Measurements from ENCODE around the gene NAGA.

DNA sequence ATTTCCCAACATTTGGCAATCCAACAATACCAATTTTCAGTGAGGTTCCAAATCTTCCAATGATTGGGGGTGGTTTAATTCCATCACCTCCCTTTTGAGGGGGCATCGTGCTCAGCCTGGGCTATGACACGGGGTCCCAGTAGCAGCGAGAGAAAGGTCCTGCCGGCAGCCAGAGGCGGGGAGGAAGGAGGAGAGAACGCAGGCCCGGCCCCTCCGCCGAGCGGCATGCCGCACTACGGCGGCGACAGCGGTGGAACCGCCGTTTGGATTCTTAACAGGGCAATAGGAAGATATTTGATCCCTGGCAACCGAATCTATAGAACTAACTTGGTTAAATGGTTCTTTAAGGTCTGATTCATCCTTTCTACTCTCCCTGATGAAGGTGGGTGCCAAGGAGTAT lies 38.2 kb upstream of the NAGA start:
- TF ChIP-seq, protein P1, sequence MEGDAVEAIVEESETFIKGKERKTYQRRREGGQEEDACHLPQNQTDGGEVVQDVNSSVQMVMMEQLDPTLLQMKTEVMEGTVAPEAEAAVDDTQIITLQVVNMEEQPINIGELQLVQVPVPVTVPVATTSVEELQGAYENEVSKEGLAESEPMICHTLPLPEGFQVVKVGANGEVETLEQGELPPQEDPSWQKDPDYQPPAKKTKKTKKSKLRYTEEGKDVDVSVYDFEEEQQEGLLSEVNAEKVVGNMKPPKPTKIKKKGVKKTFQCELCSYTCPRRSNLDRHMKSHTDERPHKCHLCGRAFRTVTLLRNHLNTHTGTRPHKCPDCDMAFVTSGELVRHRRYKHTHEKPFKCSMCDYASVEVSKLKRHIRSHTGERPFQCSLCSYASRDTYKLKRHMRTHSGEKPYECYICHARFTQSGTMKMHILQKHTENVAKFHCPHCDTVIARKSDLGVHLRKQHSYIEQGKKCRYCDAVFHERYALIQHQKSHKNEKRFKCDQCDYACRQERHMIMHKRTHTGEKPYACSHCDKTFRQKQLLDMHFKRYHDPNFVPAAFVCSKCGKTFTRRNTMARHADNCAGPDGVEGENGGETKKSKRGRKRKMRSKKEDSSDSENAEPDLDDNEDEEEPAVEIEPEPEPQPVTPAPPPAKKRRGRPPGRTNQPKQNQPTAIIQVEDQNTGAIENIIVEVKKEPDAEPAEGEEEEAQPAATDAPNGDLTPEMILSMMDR (conservative IDR thresholded peaks at IDR 0.05; ENCODE audit: low read length), result no peak
- TF ChIP-seq EZH2phosphoT487 (IDR thresholded peaks at IDR 0.05; ENCODE audit: borderline replicate concordance), result no peak
